Vagina (tissue), 2 donors: ENCODE measurements around the gene EDDM13. TPM values are rescaled to one million over a fixed set of nuclear protein-coding genes. Genes with fewer than 3 reads are reported as not detected.
"Not testable (repeated sequence)": the region's sequence is repeated elsewhere in the genome, so short reads cannot be mapped to it uniquely, and the experiment has no call there.

Experiments
- DNase-seq, 2 donors: peaks; one replicate each; pipeline ENCODE4 v3.0.0-alpha.2; 2017; ENCODE audit errors: extremely low spot score in 2 of 2
- H3K27ac ChIP-seq: fragments of 200-600 bp; sonication (generic); one replicate; pipeline ENCODE4 v1.5.1; 2019
- H3K27me3 ChIP-seq: fragments of 200-600 bp; sonication (generic); one replicate; pipeline ENCODE4 v1.5.1; 2019
- H3K36me3 ChIP-seq, 2 donors: fragments of 200-600 bp; sonication (generic); one replicate each; pipeline ENCODE4 v1.5.1; 2017 to 2019
- H3K4me1 ChIP-seq: fragments of 200-600 bp; sonication (generic); one replicate; pipeline ENCODE4 v1.5.1; 2019
- H3K4me3 ChIP-seq, 2 donors: fragments of 200-600 bp; sonication (generic); 1 replicate in 1 of 2; 2 replicates in 1 of 2; pipeline ENCODE4 v1.5.1; 2016 to 2019
- H3K9me3 ChIP-seq: fragments of 200-600 bp; sonication (generic); one replicate; pipeline ENCODE4 v1.5.1; 2019
- CTCF ChIP-seq, 3 experiments: fragments of 450-650 bp in 2 of 3; fragments of 200-600 bp in 1 of 3; sonication (generic) in 1 of 3; IDR thresholded peaks; one replicate each; pipeline ENCODE4 v1.5.1; 2017 to 2019; ENCODE audit warnings: antibody characterized with exemption in 3 of 3, mild to moderate bottlenecking in 2 of 3, moderate library complexity in 2 of 3
- POLR2A ChIP-seq, 2 donors: fragments of 450-650 bp; IDR thresholded peaks; one replicate each; pipeline ENCODE4 v1.6.1; 2017; ENCODE audit warnings: antibody characterized with exemption in 2 of 2, mild to moderate bottlenecking in 2 of 2, moderate library complexity in 2 of 2
- POLR2AphosphoS5 ChIP-seq, 2 donors: sonication (generic); formaldehyde crosslinking; IDR thresholded peaks; one replicate each; pipeline ENCODE4 v1.9.0; 2017; ENCODE audit warnings: antibody characterized with exemption in 2 of 2, mild to moderate bottlenecking in 2 of 2, low read depth in 1 of 2; ENCODE audit not compliant: insufficient read depth in 1 of 2
- intact Hi-C: fragments of 100-400 bp; cut with DNase I; formaldehyde crosslinking; loops from one replicate; pipeline ENCODE4 v1.15.1; 2023
- total RNA-seq: library from RNA; depleted of rRNA; stranded (reverse); fragments of >200 nt; gene quantifications from one replicate; pipeline ENCODE4 v1.2.3, GENCODE V29; 2016

The EDDM13 gene
- total RNA-seq, 1 donor from 2014 or later = 7.6 TPM

DNA sequence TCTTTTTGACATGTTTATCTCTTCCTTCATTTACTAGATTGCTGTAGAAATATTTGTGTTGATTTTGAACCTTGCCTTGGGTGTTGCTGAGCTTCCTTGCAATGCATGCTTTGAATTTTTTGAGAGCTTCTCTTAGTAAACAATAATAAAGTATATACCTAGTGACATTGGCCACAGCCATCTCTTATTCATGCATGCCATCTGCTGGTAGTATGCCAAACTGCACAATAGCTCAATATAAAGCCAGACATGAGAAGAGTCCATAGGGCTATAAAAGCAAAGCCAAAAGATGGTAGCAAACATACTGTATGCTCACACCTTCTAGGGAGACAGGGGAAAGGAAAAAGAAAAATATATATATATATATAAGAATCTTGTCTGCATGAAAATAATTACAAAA lies 61.0 kb downstream of the EDDM13 start:
- Histone ChIP-seq H3K27me3 (no peaks in the 10 kb centered on the region), H3K9me3 (no peaks in the 10 kb centered on the region), H3K4me1 (no peaks in the 10 kb centered on the region), H3K4me3 (no peak overlapping the region), H3K27ac (no peak overlapping the region), H3K36me3 (no peaks in the 10 kb centered on the region)
- DNase-seq = no peak
- intact Hi-C loops = loop anchor here (5.0 kb wide), 1 partner anchor 1124 kb away; the partner anchor contains the start of gene VN1R1
- TF ChIP-seq POLR2AphosphoS5 (IDR thresholded peaks at IDR 0.05; ENCODE audit: insufficient read depth in 1 of 2, low read depth in 1 of 2) (no peak), CTCF (IDR thresholded peaks at IDR 0.05) (peak in 2 of 3 experiments; percentile 32 to 53)

GRCh38 chr19:56335371-56335770 lies 62.8 kb downstream of the EDDM13 start:
- H3K4me3 ChIP-seq, intact Hi-C loops, H3K9me3 ChIP-seq, H3K27ac ChIP-seq, DNase-seq, H3K4me1 ChIP-seq, H3K36me3 ChIP-seq, H3K27me3 ChIP-seq: not testable (repeated sequence)

DNA sequence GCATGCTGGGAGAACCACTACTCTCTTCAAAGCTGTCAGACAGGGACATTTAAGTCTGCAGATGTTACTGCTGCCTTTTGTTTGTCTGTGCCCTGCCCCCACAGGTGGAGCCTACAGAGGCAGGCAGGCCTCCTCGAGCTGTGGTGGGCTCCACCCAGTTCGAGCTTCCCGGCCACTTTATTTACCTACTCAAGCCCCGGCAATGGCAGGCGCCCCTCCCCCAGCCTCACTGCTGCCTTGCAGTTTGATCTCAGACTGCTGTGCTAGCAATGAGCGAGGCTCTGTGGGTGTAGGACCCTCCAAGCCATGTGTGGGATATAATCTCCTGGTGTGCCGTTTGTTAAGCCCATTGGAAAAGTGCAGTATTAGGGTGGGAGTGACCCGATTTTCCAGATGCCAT lies 64.5 kb downstream of the EDDM13 start:
- H3K36me3 ChIP-seq, H3K4me3 ChIP-seq, DNase-seq, H3K27ac ChIP-seq, intact Hi-C loops, H3K27me3 ChIP-seq, H3K9me3 ChIP-seq, H3K4me1 ChIP-seq: not testable (repeated sequence)

DNA sequence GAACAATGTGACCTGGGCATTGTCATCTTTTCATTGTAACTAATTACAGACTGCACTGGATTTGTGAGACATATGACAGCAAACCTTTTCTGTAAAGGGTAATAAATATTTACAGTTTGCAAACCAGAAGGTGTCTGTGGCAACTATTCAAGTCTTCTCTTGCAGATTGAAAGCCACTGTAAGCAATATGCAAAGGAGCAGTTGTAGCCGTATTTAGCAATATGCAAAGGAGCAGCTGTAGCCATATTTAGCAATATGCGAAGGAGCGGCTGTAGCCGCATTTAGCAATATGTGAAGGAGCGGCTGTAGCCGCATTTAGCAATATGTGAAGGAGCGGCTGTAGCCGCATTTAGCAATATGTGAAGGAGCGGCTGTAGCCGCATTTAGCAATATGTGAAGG lies 66.5 kb downstream of the EDDM13 start:
- H3K4me3 ChIP-seq, intact Hi-C loops, H3K27me3 ChIP-seq: not testable (repeated sequence)

GRCh38 chr19:56341948-56342347 lies 69.4 kb downstream of the EDDM13 start:
- Histone ChIP-seq H3K4me1 (no peaks in the 10 kb centered on the region), H3K36me3 (no peaks in the 10 kb centered on the region), H3K4me3 (no peak overlapping the region), H3K27me3 (no peaks in the 10 kb centered on the region), H3K27ac (no peak overlapping the region), H3K9me3 (no peaks in the 10 kb centered on the region)
- TF ChIP-seq CTCF (IDR thresholded peaks at IDR 0.05) (no peak), POLR2A (IDR thresholded peaks at IDR 0.05) (no peak), POLR2AphosphoS5 (IDR thresholded peaks at IDR 0.05; ENCODE audit: insufficient read depth in 1 of 2, low read depth in 1 of 2) (no peak)
- intact Hi-C loops = no loop called here
- no peak for DNase-seq

More for the DNA sequence above, 66.5 kb downstream of the EDDM13 start:
- H3K36me3 ChIP-seq, H3K9me3 ChIP-seq, H3K4me1 ChIP-seq, DNase-seq, H3K27ac ChIP-seq: not testable (repeated sequence)

DNA sequence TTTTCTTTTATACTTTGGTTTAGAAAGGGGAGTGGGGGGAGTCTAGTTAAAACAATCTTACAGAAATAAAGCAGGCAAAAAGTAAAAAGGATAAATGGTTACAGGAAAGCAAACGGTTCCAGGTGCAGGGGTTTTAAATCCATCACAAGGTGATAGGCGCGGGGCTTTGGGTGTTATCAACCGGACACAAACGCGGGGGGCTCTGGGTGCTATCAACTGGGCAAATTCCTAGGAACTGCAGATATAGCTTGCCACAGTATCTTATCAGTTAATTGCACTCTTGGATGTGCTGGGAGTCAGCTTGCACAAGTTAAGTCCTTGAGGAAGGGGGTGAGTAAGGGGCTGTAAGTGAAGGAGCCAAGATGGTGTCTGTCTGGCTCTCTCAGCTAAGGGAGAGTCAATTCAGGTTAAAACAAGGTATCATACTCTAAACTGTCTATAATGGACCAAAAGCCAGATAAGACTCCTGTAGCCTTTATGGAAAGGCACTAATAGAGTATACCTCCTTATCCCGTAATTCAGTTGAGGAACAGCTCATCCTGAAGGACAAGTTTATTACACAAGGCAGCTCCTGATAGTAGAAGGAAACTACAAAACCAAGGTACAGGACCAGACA lies 74.7 kb downstream of the EDDM13 start:
- TF ChIP-seq POLR2A (IDR thresholded peaks at IDR 0.05) (no peak), POLR2AphosphoS5 (IDR thresholded peaks at IDR 0.05; ENCODE audit: insufficient read depth in 1 of 2, low read depth in 1 of 2) (no peak), CTCF (IDR thresholded peaks at IDR 0.05) (no peak)
- H3K9me3 ChIP-seq = no peaks in the 10 kb centered on the region
- no peaks in the 10 kb centered on the region for H3K36me3 ChIP-seq
- H3K27me3 ChIP-seq = no peaks in the 10 kb centered on the region
- intact Hi-C loops = no loop called here
- no peak overlapping the region for H3K4me3 ChIP-seq
- DNase-seq = no peak
- H3K4me1 ChIP-seq = no peaks in the 10 kb centered on the region
- H3K27ac ChIP-seq = no peak overlapping the region
